Measurements from ENCODE around the gene AGAP1. TPM values are rescaled to one million over a fixed set of nuclear protein-coding genes. Genes with fewer than 3 reads are reported as not detected.

The AGAP1 gene
- total and polyA plus RNA-seq, 7 donors: 10.8 to 42.7 (median 18.6) TPM

GRCh38 chr2:235956281-235956970, 462.6 kb downstream of the AGAP1 start:
- H3K9me3 ChIP-seq: no peaks in the 10 kb centered on the region
- WGBS, 2 donors: 83 to 89% methylated on average over 8 of the region's 8 CpGs
- H3K4me1 ChIP-seq: no peaks in the 10 kb centered on the region
- peaks cover 0 to 4% (median 0%) of the 10 kb centered on the region in 4 donors for H3K36me3 ChIP-seq
- no peak overlapping the region for H3K27ac ChIP-seq
- H3K27me3 ChIP-seq: no peaks in the 10 kb centered on the region
- TF ChIP-seq POLR2AphosphoS5 (IDR thresholded peaks at IDR 0.05) (no peak), EP300 (IDR thresholded peaks at IDR 0.05) (no peak)
- DNase-seq: peak; percentile 59
- intact Hi-C loops (cut with DNase I): no loop called here
- no peak overlapping the region for H3K4me3 ChIP-seq

GRCh38 chr2:235957251-235957650, 463.4 kb downstream of the AGAP1 start:
- no peaks in the 10 kb centered on the region for H3K9me3 ChIP-seq
- no peak overlapping the region for H3K4me3 ChIP-seq
- H3K27me3 ChIP-seq: no peaks in the 10 kb centered on the region
- WGBS, 2 donors: 89 to 93% methylated on average over 9 of the region's 9 CpGs
- H3K27ac ChIP-seq: no peak overlapping the region
- TF ChIP-seq EP300 (IDR thresholded peaks at IDR 0.05) (no peak), CTCF (IDR thresholded peaks at IDR 0.05) (no peak), POLR2AphosphoS5 (IDR thresholded peaks at IDR 0.05) (no peak), POLR2A (IDR thresholded peaks at IDR 0.05) (no peak)
- DNase-seq: peak; percentile 22
- H3K36me3 ChIP-seq: peaks cover 0 to 4% (median 0%) of the 10 kb centered on the region in 4 donors
- intact Hi-C loops (cut with DNase I): no loop called here
- H3K4me1 ChIP-seq: no peaks in the 10 kb centered on the region

GRCh38 chr2:235958221-235958930, 464.5 kb downstream of the AGAP1 start:
- TF ChIP-seq CTCF (IDR thresholded peaks at IDR 0.05) (no peak), POLR2A (IDR thresholded peaks at IDR 0.05) (no peak), EP300 (IDR thresholded peaks at IDR 0.05) (no peak), POLR2AphosphoS5 (IDR thresholded peaks at IDR 0.05) (no peak)
- Histone ChIP-seq H3K4me1 (no peaks in the 10 kb centered on the region), H3K36me3 (peaks cover 0 to 4% (median 0%) of the 10 kb centered on the region in 4 donors), H3K9me3 (no peaks in the 10 kb centered on the region), H3K4me3 (no peak overlapping the region), H3K27ac (no peak overlapping the region), H3K27me3 (no peaks in the 10 kb centered on the region)
- DNase-seq: peak; percentile 35
- intact Hi-C loops (cut with DNase I): no loop called here
- 91 to 94% methylated on average over 23 of the region's 23 CpGs for WGBS, 2 donors

- Histone ChIP-seq H3K4me1 (no peaks in the 10 kb centered on the region), H3K9me3 (no peaks in the 10 kb centered on the region), H3K27ac (no peak overlapping the region), H3K36me3 (peaks cover 0 to 4% (median 0%) of the 10 kb centered on the region in 4 donors), H3K27me3 (no peaks in the 10 kb centered on the region), H3K4me3 (no peak overlapping the region)
- 90 to 93% methylated on average over 29 of the region's 29 CpGs for WGBS, 2 donors
- no peak for TF ChIP-seq CTCF (IDR thresholded peaks at IDR 0.05)
- no peak for TF ChIP-seq POLR2AphosphoS5 (IDR thresholded peaks at IDR 0.05)
- TF ChIP-seq EP300 (IDR thresholded peaks at IDR 0.05): no peak
- no peak for TF ChIP-seq POLR2A (IDR thresholded peaks at IDR 0.05)
- intact Hi-C loops (cut with DNase I): no loop called here
- peak; percentile 33 for DNase-seq
These were observed 465.1 kb downstream of the AGAP1 start for GRCh38 chr2:235958931-235959410.

- intact Hi-C loops (cut with DNase I): no loop called here
- H3K36me3 ChIP-seq: peaks cover 0 to 4% (median 0%) of the 10 kb centered on the region in 4 donors
- no peaks in the 10 kb centered on the region for H3K27me3 ChIP-seq
- no peaks in the 10 kb centered on the region for H3K4me1 ChIP-seq
- TF ChIP-seq EP300 (IDR thresholded peaks at IDR 0.05) (no peak), POLR2A (IDR thresholded peaks at IDR 0.05) (no peak), POLR2AphosphoS5 (IDR thresholded peaks at IDR 0.05) (no peak), CTCF (IDR thresholded peaks at IDR 0.05) (no peak)
- WGBS, 2 donors: 95% methylated on average over 21 of the region's 21 CpGs
- H3K4me3 ChIP-seq: no peak overlapping the region
- no peak overlapping the region for H3K27ac ChIP-seq
- no peaks in the 10 kb centered on the region for H3K9me3 ChIP-seq
- DNase-seq: peak; percentile 38
These were observed 466.3 kb downstream of the AGAP1 start for GRCh38 chr2:235960011-235960715.

Measured in sigmoid colon (tissue), 7 donors.